Measurements from ENCODE around the gene MAL.
A peak's percentile ranks its signal among the peaks of the same experiment; 100 is the strongest.

Gene MAL

GRCh38 chr2:94987074-94988020, 38.2 kb upstream of the MAL start:
- WGBS, 2 experiments (ENCODE audit: insufficient coverage in 2 of 2): 77 to 84% methylated on average over 12 to 13 of the region's 15 CpGs
- Histone ChIP-seq H3K9me3 (ENCODE audit: control insufficient read depth, low read length) (no peaks in the 10 kb centered on the region), H3K36me3 (ENCODE audit: control insufficient read depth, insufficient read depth, low read length) (no peaks in the 10 kb centered on the region), H3K27ac (ENCODE audit: low read depth, low read length, severe bottlenecking) (no peak overlapping the region), H3K4me3 (ENCODE audit: extremely low read depth, insufficient read depth, low read length, poor library complexity, severe bottlenecking) (no peak overlapping the region), H3K4me1 (ENCODE audit: control insufficient read depth, insufficient read depth, low read length, poor library complexity, severe bottlenecking) (peaks cover 5% of the 10 kb centered on the region)

GRCh38 chr2:94990956-94991355, 34.6 kb upstream of the MAL start:
- H3K9me3 ChIP-seq (ENCODE audit: control insufficient read depth, low read length): no peaks in the 10 kb centered on the region
- H3K36me3 ChIP-seq (ENCODE audit: control insufficient read depth, insufficient read depth, low read length): no peaks in the 10 kb centered on the region
- no peak overlapping the region for H3K4me3 ChIP-seq (ENCODE audit: extremely low read depth, insufficient read depth, low read length, poor library complexity, severe bottlenecking)
- no peaks in the 10 kb centered on the region for H3K4me1 ChIP-seq (ENCODE audit: control insufficient read depth, insufficient read depth, low read length, poor library complexity, severe bottlenecking)
- H3K27ac ChIP-seq (ENCODE audit: low read depth, low read length, severe bottlenecking): no peak overlapping the region

DNA sequence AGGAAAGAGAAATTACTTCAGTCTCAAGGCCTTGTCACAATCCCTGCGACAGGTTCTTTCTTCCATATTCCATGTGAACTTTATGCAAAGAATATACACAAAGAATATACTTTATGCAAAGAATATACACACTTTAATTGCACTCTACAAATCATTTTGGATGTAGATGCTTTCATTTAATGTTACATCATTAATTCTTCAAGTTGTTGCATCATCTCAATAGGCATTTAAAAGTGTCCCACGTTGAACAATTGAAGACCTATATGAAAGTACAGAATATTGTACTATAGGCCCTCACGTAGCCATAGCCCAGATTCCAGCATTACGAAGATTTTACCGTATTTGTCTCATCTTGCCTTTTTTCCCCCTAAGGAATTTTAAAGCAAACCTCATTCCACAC, 33.1 kb upstream of the MAL start:
- H3K9me3 ChIP-seq (ENCODE audit: control insufficient read depth, low read length): no peaks in the 10 kb centered on the region
- whole genome bisulfite sequencing, 2 experiments (ENCODE audit: insufficient coverage in 2 of 2): 87 to 89% methylated on average over 2 to 3 of the region's 5 CpGs
- H3K4me3 ChIP-seq (ENCODE audit: extremely low read depth, insufficient read depth, low read length, poor library complexity, severe bottlenecking): no peak overlapping the region
- no peak overlapping the region for H3K27ac ChIP-seq (ENCODE audit: low read depth, low read length, severe bottlenecking)
- H3K4me1 ChIP-seq (ENCODE audit: control insufficient read depth, insufficient read depth, low read length, poor library complexity, severe bottlenecking): no peaks in the 10 kb centered on the region
- no peaks in the 10 kb centered on the region for H3K36me3 ChIP-seq (ENCODE audit: control insufficient read depth, insufficient read depth, low read length)

DNA sequence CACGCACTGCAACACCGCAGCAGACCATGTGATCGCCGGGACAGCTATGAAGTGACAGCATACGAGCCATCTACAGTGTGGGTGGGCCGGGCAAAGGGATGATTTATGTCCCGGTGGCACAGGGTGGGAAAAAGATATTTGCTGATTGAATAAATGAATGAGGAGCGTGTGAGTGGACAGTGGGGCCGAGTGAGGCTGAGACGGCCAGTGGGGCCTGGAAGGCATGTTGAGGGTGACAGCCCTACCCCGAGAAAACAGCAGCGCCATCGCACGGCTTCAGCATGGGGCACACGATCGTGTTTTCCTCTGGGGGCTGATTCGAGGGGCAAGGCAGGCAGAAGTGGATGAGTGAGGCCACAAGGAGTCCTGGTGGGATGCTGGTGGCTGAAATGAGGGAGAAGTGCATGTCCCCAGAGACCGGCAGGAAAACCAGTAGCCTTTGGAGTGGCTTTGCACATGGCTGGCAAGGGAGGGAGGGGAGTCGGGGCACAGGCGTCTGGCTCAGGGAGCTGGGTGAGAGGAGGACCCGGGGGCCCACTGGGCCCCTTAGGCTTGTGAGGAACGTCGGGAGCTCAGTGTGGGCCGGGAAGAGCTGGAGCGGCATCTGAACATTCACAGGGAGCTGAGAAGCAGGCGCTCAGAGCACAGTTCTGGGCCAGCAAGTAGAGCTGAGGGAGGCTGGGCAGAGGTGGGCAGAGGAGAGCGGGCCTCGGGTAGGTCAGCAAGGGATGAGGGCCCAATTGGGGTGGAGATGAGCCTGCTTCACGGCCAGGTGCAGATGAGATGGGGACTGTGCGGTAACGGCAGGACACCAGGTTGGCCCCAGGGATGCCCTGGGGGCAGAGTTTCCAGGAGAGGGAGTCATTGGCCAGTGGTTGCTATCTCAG, 32.1 kb upstream of the MAL start:
- WGBS, 2 experiments (ENCODE audit: insufficient coverage in 2 of 2): 82 to 89% methylated on average over 22 to 30 of the region's 31 CpGs
- Histone ChIP-seq H3K4me3 (ENCODE audit: extremely low read depth, insufficient read depth, low read length, poor library complexity, severe bottlenecking) (no peak overlapping the region), H3K9me3 (ENCODE audit: control insufficient read depth, low read length) (no peaks in the 10 kb centered on the region), H3K36me3 (ENCODE audit: control insufficient read depth, insufficient read depth, low read length) (no peaks in the 10 kb centered on the region), H3K4me1 (ENCODE audit: control insufficient read depth, insufficient read depth, low read length, poor library complexity, severe bottlenecking) (no peaks in the 10 kb centered on the region), H3K27ac (ENCODE audit: low read depth, low read length, severe bottlenecking) (no peak overlapping the region)

DNA sequence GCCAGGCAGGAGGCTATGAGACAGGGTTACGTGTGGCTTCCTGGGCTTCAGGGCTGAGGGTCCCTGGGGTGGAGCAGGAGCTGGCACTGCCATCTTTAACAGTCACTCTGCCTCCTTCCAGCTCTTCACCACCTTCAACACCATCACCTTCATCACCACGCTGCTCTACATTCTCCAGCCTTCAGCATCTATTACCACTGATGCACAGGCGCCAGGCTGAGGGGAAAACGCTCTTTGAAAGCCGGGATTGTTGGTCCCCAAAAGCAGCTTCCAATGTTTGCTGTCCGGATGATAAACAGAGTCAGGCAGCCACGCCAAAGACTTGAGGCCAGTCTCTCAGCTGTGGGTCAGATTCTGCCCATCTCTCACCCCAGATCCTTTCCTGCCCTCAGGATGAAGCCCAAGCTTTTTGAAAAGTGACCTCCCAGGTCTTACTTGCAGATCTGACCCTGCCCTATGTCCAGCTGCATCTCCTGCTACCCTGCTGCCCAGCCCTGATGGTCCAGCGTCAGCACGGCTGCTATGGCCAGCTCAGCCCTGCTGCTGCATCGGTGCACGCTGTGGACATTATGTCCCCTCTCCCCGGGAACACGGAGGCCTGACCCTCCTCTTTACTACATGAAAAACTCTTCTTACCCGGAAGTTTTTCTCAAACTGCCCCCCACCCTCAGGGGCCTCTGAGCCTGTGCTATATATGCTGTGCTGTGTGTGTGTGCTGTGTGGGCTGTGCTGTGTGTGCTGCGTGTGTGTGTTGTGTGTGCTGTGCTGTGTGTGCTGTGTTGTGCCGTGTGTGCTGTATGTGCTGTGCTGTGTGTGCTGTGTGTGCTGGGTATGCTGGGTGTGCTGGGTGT, 31.2 kb upstream of the MAL start:
- Histone ChIP-seq H3K27ac (ENCODE audit: low read depth, low read length, severe bottlenecking) (no peak overlapping the region), H3K9me3 (ENCODE audit: control insufficient read depth, low read length) (no peaks in the 10 kb centered on the region), H3K4me3 (ENCODE audit: extremely low read depth, insufficient read depth, low read length, poor library complexity, severe bottlenecking) (no peak overlapping the region), H3K4me1 (ENCODE audit: control insufficient read depth, insufficient read depth, low read length, poor library complexity, severe bottlenecking) (no peaks in the 10 kb centered on the region), H3K36me3 (ENCODE audit: control insufficient read depth, insufficient read depth, low read length) (no peaks in the 10 kb centered on the region)
- 90 to 92% methylated on average over 11 to 15 of the region's 16 CpGs for WGBS, 2 experiments (ENCODE audit: insufficient coverage in 2 of 2)

DNA sequence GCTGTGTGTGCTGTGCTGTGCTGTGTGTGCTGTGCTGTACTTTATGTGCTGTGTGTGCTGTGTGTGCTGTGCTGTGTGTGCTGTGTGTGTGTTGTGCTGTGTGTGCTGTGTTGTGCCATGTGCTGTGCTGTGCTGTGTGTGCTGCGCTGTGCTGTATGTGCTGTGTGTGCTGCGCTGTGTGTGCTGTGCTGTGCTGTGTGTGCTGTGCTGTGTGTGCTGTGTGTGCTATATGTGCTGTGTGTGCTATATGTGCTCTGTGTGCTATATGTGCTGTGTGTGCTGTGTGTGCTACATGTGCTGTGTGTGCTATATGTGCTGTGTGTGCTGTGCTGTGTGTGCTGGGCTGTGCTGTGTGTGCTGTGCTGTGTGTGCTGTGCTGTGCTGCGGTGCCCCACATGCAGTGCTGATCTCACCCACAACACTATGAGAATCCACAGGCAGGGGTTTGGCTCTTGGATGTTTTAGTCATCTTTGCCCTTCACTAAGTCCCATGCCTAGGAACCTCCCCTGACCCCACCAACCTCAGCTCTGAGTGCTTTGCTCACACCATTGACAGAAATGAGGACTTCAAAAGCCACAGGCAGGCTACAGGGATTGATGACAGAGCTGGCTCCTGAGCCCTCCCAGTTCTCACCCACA, 30.5 kb upstream of the MAL start:
- Histone ChIP-seq H3K36me3 (ENCODE audit: control insufficient read depth, insufficient read depth, low read length) (no peaks in the 10 kb centered on the region), H3K4me1 (ENCODE audit: control insufficient read depth, insufficient read depth, low read length, poor library complexity, severe bottlenecking) (no peaks in the 10 kb centered on the region), H3K9me3 (ENCODE audit: control insufficient read depth, low read length) (no peaks in the 10 kb centered on the region), H3K4me3 (ENCODE audit: extremely low read depth, insufficient read depth, low read length, poor library complexity, severe bottlenecking) (no peak overlapping the region), H3K27ac (ENCODE audit: low read depth, low read length, severe bottlenecking) (no peak overlapping the region)
- 83 to 89% methylated on average over 2 of the region's 3 CpGs for WGBS, 2 experiments (ENCODE audit: insufficient coverage in 2 of 2)

DNA sequence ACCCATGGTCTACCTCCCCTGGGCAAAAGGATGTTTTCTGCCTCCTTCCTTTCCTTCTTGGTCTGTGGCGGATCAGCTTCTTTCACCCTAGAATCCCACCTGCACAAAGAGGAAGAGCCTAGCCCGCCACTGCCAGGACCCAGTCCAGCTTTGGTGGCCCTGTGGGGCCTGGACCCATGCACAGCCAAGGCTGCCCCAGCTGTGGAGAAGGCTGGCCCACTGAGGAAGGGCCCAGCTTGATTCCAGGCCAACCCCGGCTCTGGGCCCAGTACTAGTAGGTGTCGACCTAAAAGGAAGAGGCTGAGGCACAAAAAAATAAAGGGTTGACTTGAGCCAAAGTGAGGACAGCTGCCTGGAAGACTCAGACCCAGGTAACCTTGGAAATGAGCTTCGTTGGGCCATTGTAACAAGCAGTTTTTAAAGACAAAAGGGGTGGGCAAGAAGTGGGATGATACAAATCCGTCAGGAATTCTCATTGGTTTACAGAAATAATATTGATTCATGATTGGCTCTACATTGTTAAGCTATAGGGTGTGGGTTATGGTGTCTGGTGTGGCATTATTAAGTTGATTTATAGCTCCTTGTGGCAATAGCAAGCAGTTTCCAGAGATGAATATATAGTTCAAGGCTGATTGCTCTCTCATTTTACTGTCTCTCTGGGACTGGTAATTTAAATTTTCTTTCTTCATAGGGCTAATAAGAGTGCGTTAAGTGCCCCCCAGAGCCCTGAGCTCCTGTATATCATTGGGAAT, 29.8 kb upstream of the MAL start:
- 64 to 75% methylated on average over 6 to 7 of the region's 7 CpGs for WGBS, 2 experiments (ENCODE audit: insufficient coverage in 2 of 2)
- Histone ChIP-seq H3K9me3 (ENCODE audit: control insufficient read depth, low read length) (no peaks in the 10 kb centered on the region), H3K4me1 (ENCODE audit: control insufficient read depth, insufficient read depth, low read length, poor library complexity, severe bottlenecking) (no peaks in the 10 kb centered on the region), H3K36me3 (ENCODE audit: control insufficient read depth, insufficient read depth, low read length) (no peaks in the 10 kb centered on the region), H3K27ac (ENCODE audit: low read depth, low read length, severe bottlenecking) (peak overlapping the region; percentile 59), H3K4me3 (ENCODE audit: extremely low read depth, insufficient read depth, low read length, poor library complexity, severe bottlenecking) (no peak overlapping the region)

GRCh38 chr2:94996305-94997100, 29.0 kb upstream of the MAL start:
- 74 to 80% methylated on average over 9 to 10 of the region's 23 CpGs for WGBS, 2 experiments (ENCODE audit: insufficient coverage in 2 of 2)
- Histone ChIP-seq H3K27ac (ENCODE audit: low read depth, low read length, severe bottlenecking) (peak overlapping the region; percentile 59), H3K4me1 (ENCODE audit: control insufficient read depth, insufficient read depth, low read length, poor library complexity, severe bottlenecking) (no peaks in the 10 kb centered on the region), H3K4me3 (ENCODE audit: extremely low read depth, insufficient read depth, low read length, poor library complexity, severe bottlenecking) (no peak overlapping the region), H3K36me3 (ENCODE audit: control insufficient read depth, insufficient read depth, low read length) (no peaks in the 10 kb centered on the region), H3K9me3 (ENCODE audit: control insufficient read depth, low read length) (no peaks in the 10 kb centered on the region)

All from mesodermal cell (in vitro differentiated cells).